Measurements from ENCODE around the gene CPNE5. TPM values are rescaled to one million over a fixed set of nuclear protein-coding genes. Genes with fewer than 3 reads are reported as not detected.

Gene CPNE5
- total RNA-seq, 1 donor from 2014 or later, result 0.25 TPM

Other genes starting within 250 kb of the CPNE5 start
- gene SRSF3, start 245.1 kb downstream of the CPNE5 start, total RNA-seq, result 58.7 TPM
- gene CDKN1A, start 160.7 kb downstream of the CPNE5 start, total RNA-seq, result 32.6 TPM
- 0.08 TPM for gene RAB44, start 141.6 kb downstream of the CPNE5 start, total RNA-seq
- 10.7 TPM for gene PPIL1, start 35.4 kb upstream of the CPNE5 start, total RNA-seq
- 34.1 TPM for gene C6orf89, start 46.5 kb upstream of the CPNE5 start, total RNA-seq
- gene PI16, start 115.3 kb upstream of the CPNE5 start, total RNA-seq, result not detected
- gene MTCH1, start 146.8 kb upstream of the CPNE5 start, total RNA-seq, result 63.8 TPM
- 10.3 TPM for gene FGD2, start 166.2 kb upstream of the CPNE5 start, total RNA-seq

Measured in left lobe of liver (tissue), 1 donor.